ENCODE results near the gene PKM. TPM values are rescaled to one million over a fixed set of nuclear protein-coding genes. Genes with fewer than 3 reads are reported as not detected.

The PKM gene
- total and polyA plus RNA-seq, 8 donors, result 79.9 to 452 (median 272) TPM

GRCh38 chr15:72176743-72177142 is 54.2 kb downstream of the PKM start:
- DNase-seq, result no peak
- Histone ChIP-seq H3K27me3 (peaks cover 0 to 11% (median 0%) of the 10 kb centered on the region in 3 donors), H3K4me1 (no peaks in the 10 kb centered on the region), H3K4me3 (no peak overlapping the region), H3K36me3 (no peaks in the 10 kb centered on the region), H3K27ac (no peak overlapping the region), H3K9me3 (no peaks in the 10 kb centered on the region)
- TF ChIP-seq POLR2AphosphoS5 (IDR thresholded peaks at IDR 0.05) (no peak), CTCF (IDR thresholded peaks at IDR 0.05) (no peak), EP300 (IDR thresholded peaks at IDR 0.05) (no peak), POLR2A (IDR thresholded peaks at IDR 0.05) (no peak)
- 70 to 86% (median 82%) methylated on average over 3 of the region's 3 CpGs for WGBS, 5 donors
- intact Hi-C loops (cut with DNase I; ENCODE audit: low total_unique reads), result no loop called here

GRCh38 chr15:72176159-72176558 is 54.8 kb downstream of the PKM start:
- Histone ChIP-seq H3K27me3 (peaks cover 0 to 11% (median 0%) of the 10 kb centered on the region in 3 donors), H3K27ac (no peak overlapping the region), H3K4me3 (no peak overlapping the region), H3K4me1 (no peaks in the 10 kb centered on the region), H3K9me3 (no peaks in the 10 kb centered on the region), H3K36me3 (no peaks in the 10 kb centered on the region)
- intact Hi-C loops (cut with DNase I; ENCODE audit: low total_unique reads), result no loop called here
- DNase-seq, result no peak
- TF ChIP-seq EP300 (IDR thresholded peaks at IDR 0.05) (no peak), CTCF (IDR thresholded peaks at IDR 0.05) (no peak), POLR2AphosphoS5 (IDR thresholded peaks at IDR 0.05) (no peak), POLR2A (IDR thresholded peaks at IDR 0.05) (no peak)
- 77 to 83% (median 80%) methylated on average over 5 to 6 of the region's 6 CpGs for WGBS, 5 donors

- Histone ChIP-seq H3K36me3 (no peaks in the 10 kb centered on the region), H3K4me3 (no peak overlapping the region), H3K9me3 (no peaks in the 10 kb centered on the region), H3K4me1 (no peaks in the 10 kb centered on the region), H3K27ac (no peak overlapping the region), H3K27me3 (peaks cover 0 to 7% (median 0%) of the 10 kb centered on the region in 3 donors)
- 76 to 82% (median 78%) methylated on average over 15 of the region's 15 CpGs for WGBS, 5 donors
- DNase-seq, result no peak
- TF ChIP-seq POLR2A (IDR thresholded peaks at IDR 0.05) (no peak), EP300 (IDR thresholded peaks at IDR 0.05) (no peak), POLR2AphosphoS5 (IDR thresholded peaks at IDR 0.05) (no peak), CTCF (IDR thresholded peaks at IDR 0.05) (no peak)
- intact Hi-C loops (cut with DNase I; ENCODE audit: low total_unique reads), result no loop called here
Observed at GRCh38 chr15:72175186-72176044, 55.6 kb downstream of the PKM start.

DNA sequence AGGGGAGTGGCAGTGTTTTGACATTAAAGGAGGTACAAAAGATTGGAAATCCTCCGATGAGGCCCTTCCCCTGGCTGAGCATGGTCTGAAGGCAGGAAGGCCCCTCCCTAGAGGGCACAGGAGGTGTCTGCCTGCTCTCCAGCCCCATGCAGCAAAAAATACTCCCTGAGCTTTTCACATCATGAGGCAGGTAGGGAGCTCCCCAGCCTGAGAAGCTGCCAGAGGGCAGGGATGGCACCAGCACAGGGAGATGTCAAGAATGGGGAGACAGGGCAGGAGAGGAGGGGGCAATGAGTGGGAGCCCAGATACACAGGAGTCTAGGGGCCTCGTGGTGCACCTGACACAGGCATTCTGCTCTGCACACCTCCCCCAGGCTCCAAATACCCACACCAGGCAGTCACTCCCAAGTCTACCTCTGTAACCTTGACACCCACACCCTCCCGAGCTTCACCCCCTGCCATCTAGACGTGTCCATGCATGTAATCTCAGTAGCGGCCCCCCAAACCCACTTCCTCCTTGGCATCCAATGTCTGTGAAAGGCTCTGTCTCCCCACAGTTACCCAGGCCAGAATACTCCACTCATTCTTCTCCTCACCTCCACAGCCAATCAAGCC is 56.3 kb downstream of the PKM start:
- no peaks in the 10 kb centered on the region for H3K27me3 ChIP-seq
- intact Hi-C loops (cut with DNase I; ENCODE audit: low total_unique reads), result no loop called here
- TF ChIP-seq POLR2A (IDR thresholded peaks at IDR 0.05), result no peak
- no peak for TF ChIP-seq POLR2AphosphoS5 (IDR thresholded peaks at IDR 0.05)
- TF ChIP-seq CTCF (IDR thresholded peaks at IDR 0.05), result no peak
- no peak for TF ChIP-seq EP300 (IDR thresholded peaks at IDR 0.05)

More for the DNA sequence above, 56.3 kb downstream of the PKM start:
- H3K4me3 ChIP-seq, result no peak overlapping the region
- WGBS, 5 donors, result 60 to 67% (median 63%) methylated on average over 5 of the region's 5 CpGs
- DNase-seq, result no peak
- no peak overlapping the region for H3K27ac ChIP-seq
- no peaks in the 10 kb centered on the region for H3K9me3 ChIP-seq
- peaks cover 0 to 4% (median 2%) of the 10 kb centered on the region in 4 donors for H3K4me1 ChIP-seq
- no peaks in the 10 kb centered on the region for H3K36me3 ChIP-seq
